HCEC 1CT (cell line): ENCODE data around the gene LRATD1.

Source experiments
- DNase-seq: peaks from one replicate; pipeline ENCODE4 v3.0.0-alpha.2; 2017

Gene LRATD1

GRCh38 chr2:14634182-14634488 is 1.6 kb downstream of the LRATD1 start:
- DNase-seq: no peak

GRCh38 chr2:14634489-14635390 is 2.2 kb downstream of the LRATD1 start:
- peak; percentile 81 for DNase-seq

GRCh38 chr2:14635391-14635871 is 2.9 kb downstream of the LRATD1 start:
- peak; percentile 73 for DNase-seq

- DNase-seq: no peak
Measured at GRCh38 chr2:14638488-14638887, 6.0 kb downstream of the LRATD1 start.

GRCh38 chr2:14641116-14641515 is 8.6 kb downstream of the LRATD1 start:
- DNase-seq: no peak

GRCh38 chr2:14642499-14642898 is 10.0 kb downstream of the LRATD1 start:
- no peak for DNase-seq

GRCh38 chr2:14647714-14648113 is 15.2 kb downstream of the LRATD1 start:
- DNase-seq: no peak

- no peak for DNase-seq
Measured at GRCh38 chr2:14650066-14650465, 17.5 kb downstream of the LRATD1 start.

GRCh38 chr2:14654835-14655282 is 22.3 kb downstream of the LRATD1 start:
- DNase-seq: no peak

- DNase-seq: no peak
Measured at GRCh38 chr2:14656146-14656545, 23.6 kb downstream of the LRATD1 start.

- DNase-seq: no peak
Measured at GRCh38 chr2:14661163-14661562, 28.6 kb downstream of the LRATD1 start.

- DNase-seq: peak; percentile 30
Measured at GRCh38 chr2:14673351-14673875, 40.9 kb downstream of the LRATD1 start.

GRCh38 chr2:14675489-14675888 is 43.0 kb downstream of the LRATD1 start:
- DNase-seq: no peak

GRCh38 chr2:14676371-14676770 is 43.9 kb downstream of the LRATD1 start:
- DNase-seq: no peak

- DNase-seq: no peak
Measured at GRCh38 chr2:14677039-14677438, 44.5 kb downstream of the LRATD1 start.

- peak; percentile 83 for DNase-seq
Measured at GRCh38 chr2:14678761-14679160, 46.2 kb downstream of the LRATD1 start.

- no peak for DNase-seq
Measured at GRCh38 chr2:14681608-14682007, 49.1 kb downstream of the LRATD1 start.
